ENCODE data around the gene FKBP2.

Gene FKBP2

DNA sequence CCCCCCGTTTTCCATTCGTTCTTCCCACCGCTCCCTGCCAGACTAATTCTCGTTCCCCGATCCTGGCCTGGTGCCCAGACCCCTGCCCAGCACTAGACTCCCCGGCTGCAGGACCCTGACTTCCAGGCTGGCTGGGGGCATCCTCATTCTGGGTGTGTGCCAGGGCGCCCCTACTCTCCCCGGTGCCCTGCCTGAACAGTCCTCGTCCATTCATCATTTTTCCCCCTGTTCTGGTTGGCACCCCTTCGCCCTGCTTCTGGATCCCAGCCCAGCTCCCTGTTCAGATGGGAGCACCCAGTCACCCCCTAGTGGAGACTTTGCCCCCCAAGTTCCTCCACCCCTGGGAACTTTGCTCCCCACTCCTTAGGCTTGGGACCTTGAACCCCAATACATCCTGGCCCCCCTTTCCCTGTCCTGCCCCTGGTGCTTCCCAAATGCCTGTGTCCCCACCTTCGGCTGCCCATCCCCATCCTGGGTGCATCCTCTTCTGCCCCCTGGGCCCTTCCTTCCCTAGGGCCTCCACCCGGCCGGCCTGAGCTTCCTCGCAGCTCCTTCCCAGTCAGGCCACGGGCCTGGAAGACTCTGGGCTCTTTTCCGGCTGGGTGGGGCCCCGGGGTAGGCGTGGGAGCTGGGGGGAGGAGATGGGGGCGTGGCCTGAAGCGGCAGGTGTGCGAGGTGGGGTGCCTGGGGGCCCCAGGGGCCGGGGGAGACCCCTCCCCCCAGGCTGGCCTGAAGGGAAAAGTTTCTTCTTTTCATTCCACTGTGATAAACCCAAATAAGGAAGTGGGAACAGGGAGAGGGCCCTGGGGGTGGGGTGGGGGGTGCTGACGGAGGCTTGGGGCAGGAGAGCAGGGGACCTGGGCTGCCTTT, 11.3 kb downstream of the FKBP2 start:
- Histone ChIP-seq H3K9ac (peak overlapping the region; percentile 86), H4K20me1 (peaks cover 33% of the 10 kb centered on the region), H3K4me1 (peaks cover 66% of the 10 kb centered on the region), H3K27ac (peak overlapping the region; percentile 97), H3K4me2 (peak overlapping the region; percentile 97), H3K9me3 (no peaks in the 10 kb centered on the region), H3K4me3 (peak overlapping the region; percentile 92), H3K27me3 (no peaks in the 10 kb centered on the region), H3K36me3 (peaks cover 33% of the 10 kb centered on the region)
- TF ChIP-seq Cebpa-rat (IDR thresholded peaks at IDR 0.05), result no peak

DNA sequence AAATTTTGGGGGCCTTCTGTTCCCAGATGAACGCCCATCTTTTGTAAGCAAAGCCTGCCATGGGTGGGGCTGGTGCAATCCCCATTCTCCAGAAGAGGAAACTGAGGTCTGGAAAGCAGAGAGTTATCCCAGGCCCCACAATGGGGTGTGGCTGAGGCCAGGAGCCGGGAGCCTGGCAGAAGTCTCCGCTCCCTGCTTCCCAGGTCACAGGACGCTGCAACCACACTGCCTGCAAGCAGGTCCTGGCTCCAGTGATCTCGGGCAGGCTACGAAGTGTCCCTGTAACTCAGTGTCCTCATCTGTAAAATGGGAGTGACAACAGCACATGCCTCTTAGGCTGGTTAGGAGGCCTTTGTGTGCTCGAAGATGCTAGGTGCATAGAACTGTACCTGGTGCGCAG, 12.1 kb downstream of the FKBP2 start:
- peak overlapping the region; percentile 92 for H3K4me3 ChIP-seq
- H3K4me2 ChIP-seq, result peak overlapping the region; percentile 97
- peaks cover 41% of the 10 kb centered on the region for H3K36me3 ChIP-seq
- no peaks in the 10 kb centered on the region for H3K9me3 ChIP-seq
- H3K4me1 ChIP-seq, result peaks cover 58% of the 10 kb centered on the region
- H3K27me3 ChIP-seq, result no peaks in the 10 kb centered on the region
- H4K20me1 ChIP-seq, result peaks cover 33% of the 10 kb centered on the region
- TF ChIP-seq Cebpa-rat (IDR thresholded peaks at IDR 0.05), result no peak
- no peak overlapping the region for H3K27ac ChIP-seq
- peak overlapping the region; percentile 86; the same call in 1 of the 2 replicates for H3K9ac ChIP-seq

GRCh38 chr11:64253481-64253880, 12.6 kb downstream of the FKBP2 start:
- TF ChIP-seq Cebpa-rat (IDR thresholded peaks at IDR 0.05), result no peak
- Histone ChIP-seq H3K27me3 (no peaks in the 10 kb centered on the region), H3K9me3 (no peaks in the 10 kb centered on the region), H3K36me3 (peaks cover 45% of the 10 kb centered on the region), H4K20me1 (peaks cover 33% of the 10 kb centered on the region), H3K27ac (peak overlapping the region; percentile 45), H3K4me3 (peak overlapping the region; percentile 92; the same call in 1 of the 2 replicates), H3K9ac (peak overlapping the region; percentile 86; the same call in 1 of the 2 replicates), H3K4me1 (peaks cover 54% of the 10 kb centered on the region), H3K4me2 (peak overlapping the region; percentile 97)

DNA sequence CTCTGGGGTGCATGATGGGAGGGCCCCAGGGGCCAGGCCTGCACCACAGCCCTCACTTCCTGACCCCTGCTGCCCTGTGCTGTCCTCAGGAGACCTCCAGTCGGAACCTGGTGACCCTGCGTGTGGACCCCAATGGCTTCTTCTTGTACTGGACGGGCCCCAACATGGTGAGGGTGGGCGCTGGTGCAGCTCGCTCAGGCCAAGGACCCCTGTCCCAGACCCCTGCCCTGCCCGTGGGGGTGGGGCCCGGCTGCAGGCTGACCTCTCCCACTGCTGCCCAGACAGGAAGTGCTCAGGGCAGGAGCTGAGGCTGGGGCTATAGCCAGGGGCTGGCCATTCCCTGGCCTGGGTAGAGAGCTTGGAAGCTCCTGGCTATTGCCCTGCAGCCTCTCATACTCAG, 13.4 kb downstream of the FKBP2 start:
- Histone ChIP-seq H3K27me3 (no peaks in the 10 kb centered on the region), H4K20me1 (peaks cover 33% of the 10 kb centered on the region), H3K4me1 (peaks cover 46% of the 10 kb centered on the region), H3K9me3 (no peaks in the 10 kb centered on the region), H3K36me3 (peaks cover 54% of the 10 kb centered on the region), H3K4me2 (peak overlapping the region; percentile 97), H3K4me3 (no peak overlapping the region), H3K27ac (peak overlapping the region; percentile 45; the same call in 1 of the 2 replicates), H3K9ac (peak overlapping the region; percentile 86; the same call in 1 of the 2 replicates)
- no peak for TF ChIP-seq Cebpa-rat (IDR thresholded peaks at IDR 0.05)

DNA sequence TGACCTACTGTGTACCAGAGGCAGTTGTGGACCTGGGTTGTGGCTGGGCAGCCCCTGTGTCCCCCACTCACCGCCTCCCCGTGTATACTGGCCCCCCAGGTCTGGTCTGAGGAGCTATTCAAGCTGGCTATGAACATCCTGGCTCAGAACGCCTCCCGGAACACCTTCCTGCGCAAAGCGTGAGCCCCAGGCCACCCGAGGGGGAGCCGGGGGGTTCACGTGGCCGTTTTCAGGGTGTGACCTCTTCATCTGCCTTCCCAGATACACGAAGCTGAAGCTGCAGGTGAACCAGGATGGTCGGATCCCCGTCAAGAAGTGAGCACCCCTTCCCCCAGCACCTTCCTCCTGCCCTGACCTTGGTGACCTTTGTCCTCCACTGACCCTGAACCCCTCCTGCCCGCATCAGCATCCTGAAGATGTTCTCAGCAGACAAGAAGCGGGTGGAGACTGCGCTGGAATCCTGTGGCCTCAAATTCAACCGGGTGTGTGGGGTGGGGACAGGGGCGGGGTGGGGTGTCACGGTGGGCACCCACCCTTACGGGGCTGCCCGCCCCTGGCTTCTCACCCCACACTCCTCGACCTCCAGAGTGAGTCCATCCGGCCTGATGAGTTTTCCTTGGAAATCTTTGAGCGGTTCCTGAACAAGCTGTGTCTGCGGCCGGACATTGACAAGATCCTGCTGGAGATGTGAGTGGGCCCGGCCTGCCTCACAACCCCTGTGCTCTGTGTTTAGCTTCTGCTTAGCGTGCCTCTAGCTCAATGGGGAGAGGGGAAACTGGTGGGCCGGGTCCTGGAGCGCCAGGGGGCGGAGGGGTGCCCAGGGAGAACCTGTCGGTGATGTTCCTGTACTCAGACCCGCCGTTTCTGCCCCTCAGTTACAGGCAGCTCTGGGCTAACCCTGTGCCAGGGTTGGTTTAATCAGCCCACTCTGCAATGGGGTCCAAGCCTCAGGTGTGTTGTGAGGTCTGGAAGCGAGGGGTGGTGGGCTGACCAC, 14.5 kb downstream of the FKBP2 start:
- H3K4me1 ChIP-seq, result peaks cover 35% of the 10 kb centered on the region
- no peak for TF ChIP-seq Cebpa-rat (IDR thresholded peaks at IDR 0.05)
- H3K27me3 ChIP-seq, result no peaks in the 10 kb centered on the region
- H3K27ac ChIP-seq, result no peak overlapping the region
- H3K4me3 ChIP-seq, result no peak overlapping the region
- no peak overlapping the region for H3K9ac ChIP-seq
- H3K4me2 ChIP-seq, result no peak overlapping the region
- H3K9me3 ChIP-seq, result no peaks in the 10 kb centered on the region
- peaks cover 65% of the 10 kb centered on the region for H3K36me3 ChIP-seq
- peaks cover 33% of the 10 kb centered on the region for H4K20me1 ChIP-seq

GRCh38 chr11:64256300-64256699, 15.4 kb downstream of the FKBP2 start:
- no peaks in the 10 kb centered on the region for H3K27me3 ChIP-seq
- peaks cover 71% of the 10 kb centered on the region for H3K36me3 ChIP-seq
- no peak overlapping the region for H3K27ac ChIP-seq
- H3K4me1 ChIP-seq, result peaks cover 28% of the 10 kb centered on the region
- no peak overlapping the region for H3K9ac ChIP-seq
- no peaks in the 10 kb centered on the region for H3K9me3 ChIP-seq
- peaks cover 33% of the 10 kb centered on the region for H4K20me1 ChIP-seq
- no peak overlapping the region for H3K4me3 ChIP-seq
- no peak overlapping the region for H3K4me2 ChIP-seq
- no peak for TF ChIP-seq Cebpa-rat (IDR thresholded peaks at IDR 0.05)

GRCh38 chr11:64258356-64258755, 17.5 kb downstream of the FKBP2 start:
- TF ChIP-seq Cebpa-rat (IDR thresholded peaks at IDR 0.05), result no peak
- Histone ChIP-seq H3K4me3 (no peak overlapping the region), H3K9ac (no peak overlapping the region), H3K27ac (no peak overlapping the region), H3K9me3 (no peaks in the 10 kb centered on the region), H3K4me2 (no peak overlapping the region), H3K27me3 (no peaks in the 10 kb centered on the region), H3K36me3 (peaks cover 92% of the 10 kb centered on the region), H3K4me1 (peaks cover 19% of the 10 kb centered on the region), H4K20me1 (peaks cover 18% of the 10 kb centered on the region)

- Histone ChIP-seq H3K9ac (no peak overlapping the region), H3K4me1 (peaks cover 19% of the 10 kb centered on the region), H3K4me2 (no peak overlapping the region), H4K20me1 (peaks cover 11% of the 10 kb centered on the region), H3K4me3 (no peak overlapping the region), H3K27me3 (no peaks in the 10 kb centered on the region), H3K9me3 (no peaks in the 10 kb centered on the region), H3K36me3 (peaks cover 98% of the 10 kb centered on the region), H3K27ac (no peak overlapping the region)
- no peak for TF ChIP-seq Cebpa-rat (IDR thresholded peaks at IDR 0.05)
Measured at GRCh38 chr11:64258946-64259532, 18.1 kb downstream of the FKBP2 start.

DNA sequence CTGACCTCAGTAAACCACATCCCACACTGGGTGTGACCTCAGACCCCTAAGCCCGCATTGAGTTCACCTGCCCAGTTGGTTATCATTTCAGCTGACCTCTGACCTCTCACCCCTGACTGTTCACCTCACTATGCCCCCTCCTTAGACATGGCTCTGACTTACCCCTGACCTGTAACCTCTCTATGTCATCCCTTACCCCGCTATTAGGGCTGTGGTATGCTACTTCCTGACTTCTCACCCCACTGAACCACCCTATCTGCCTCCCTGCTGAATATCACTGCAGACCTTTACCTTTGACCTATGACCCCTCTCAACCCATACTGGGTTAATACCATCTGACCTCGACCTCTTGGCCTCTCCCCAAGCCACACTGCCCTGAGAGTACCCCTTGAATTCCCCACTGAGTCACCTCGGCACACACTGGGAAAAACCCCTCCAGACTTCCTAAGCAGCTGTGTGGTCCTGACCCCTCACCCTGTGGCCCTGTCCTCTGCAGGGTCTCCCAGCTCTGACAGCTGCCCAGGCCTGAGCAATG, 18.7 kb downstream of the FKBP2 start:
- no peak overlapping the region for H3K4me3 ChIP-seq
- H3K27me3 ChIP-seq, result no peaks in the 10 kb centered on the region
- no peaks in the 10 kb centered on the region for H3K9me3 ChIP-seq
- no peak overlapping the region for H3K9ac ChIP-seq
- H3K4me2 ChIP-seq, result no peak overlapping the region
- peaks cover 5% of the 10 kb centered on the region; the same call in 1 of the 2 replicates for H4K20me1 ChIP-seq
- H3K27ac ChIP-seq, result no peak overlapping the region
- peaks cover 96% of the 10 kb centered on the region for H3K36me3 ChIP-seq
- TF ChIP-seq Cebpa-rat (IDR thresholded peaks at IDR 0.05), result no peak
- H3K4me1 ChIP-seq, result peaks cover 20% of the 10 kb centered on the region

All from BLaER1 (cell line).